ENCODE results near the gene ELMO3.

- TF ChIP-seq, protein P1, sequence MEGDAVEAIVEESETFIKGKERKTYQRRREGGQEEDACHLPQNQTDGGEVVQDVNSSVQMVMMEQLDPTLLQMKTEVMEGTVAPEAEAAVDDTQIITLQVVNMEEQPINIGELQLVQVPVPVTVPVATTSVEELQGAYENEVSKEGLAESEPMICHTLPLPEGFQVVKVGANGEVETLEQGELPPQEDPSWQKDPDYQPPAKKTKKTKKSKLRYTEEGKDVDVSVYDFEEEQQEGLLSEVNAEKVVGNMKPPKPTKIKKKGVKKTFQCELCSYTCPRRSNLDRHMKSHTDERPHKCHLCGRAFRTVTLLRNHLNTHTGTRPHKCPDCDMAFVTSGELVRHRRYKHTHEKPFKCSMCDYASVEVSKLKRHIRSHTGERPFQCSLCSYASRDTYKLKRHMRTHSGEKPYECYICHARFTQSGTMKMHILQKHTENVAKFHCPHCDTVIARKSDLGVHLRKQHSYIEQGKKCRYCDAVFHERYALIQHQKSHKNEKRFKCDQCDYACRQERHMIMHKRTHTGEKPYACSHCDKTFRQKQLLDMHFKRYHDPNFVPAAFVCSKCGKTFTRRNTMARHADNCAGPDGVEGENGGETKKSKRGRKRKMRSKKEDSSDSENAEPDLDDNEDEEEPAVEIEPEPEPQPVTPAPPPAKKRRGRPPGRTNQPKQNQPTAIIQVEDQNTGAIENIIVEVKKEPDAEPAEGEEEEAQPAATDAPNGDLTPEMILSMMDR (IDR thresholded peaks at IDR 0.05) = no peak
- no peak for TF ChIP-seq EZH2phosphoT487 (IDR thresholded peaks at IDR 0.05)
Observed at GRCh38 chr16:67223992-67224391, 25.1 kb downstream of the ELMO3 start.

Measured in neural progenitor cell (in vitro differentiated cells).